GM21825 (cell line): Measurements from ENCODE around the gene LRRC58.
"Not testable (repeated sequence)": the region's sequence is repeated elsewhere in the genome, so short reads cannot be mapped to it uniquely, and the experiment has no call there.

Experiments
- ATAC-seq: cut with Tn5 transposase; IDR thresholded peaks from one replicate; pipeline ENCODE4 v1.9.1; 2021; ENCODE audit warnings: mild to moderate bottlenecking, moderate library complexity; ENCODE audit not compliant: unreplicated experiment

Gene LRRC58

GRCh38 chr3:120348991-120349854 lies at the start of gene LRRC58:
LRRC58 (minus strand) TSS chr3:120349354; CDS start chr3:120349243, 111 bp downstream.
- ATAC-seq, result peak; percentile 85

- no peak for ATAC-seq
Measured at GRCh38 chr3:120396469-120396868, 47.3 kb upstream of the LRRC58 start.

GRCh38 chr3:120394347-120394746 lies 45.2 kb upstream of the LRRC58 start:
- ATAC-seq, result no peak

GRCh38 chr3:120393761-120394160 lies 44.6 kb upstream of the LRRC58 start:
- ATAC-seq, result no peak

- no peak for ATAC-seq
Measured at GRCh38 chr3:120393243-120393642, 44.1 kb upstream of the LRRC58 start.

- no peak for ATAC-seq
Measured at GRCh38 chr3:120382941-120383447, 33.8 kb upstream of the LRRC58 start.

- no peak for ATAC-seq
Measured at GRCh38 chr3:120381503-120381902, 32.3 kb upstream of the LRRC58 start.

- ATAC-seq, result not testable (repeated sequence)
Measured at GRCh38 chr3:120377948-120378347, 28.8 kb upstream of the LRRC58 start.

GRCh38 chr3:120370463-120370862 lies 21.3 kb upstream of the LRRC58 start:
- no peak for ATAC-seq

GRCh38 chr3:120369037-120369467 lies 19.9 kb upstream of the LRRC58 start:
- peak; percentile 91 for ATAC-seq

- ATAC-seq, result no peak
Measured at GRCh38 chr3:120368172-120368571, 19.0 kb upstream of the LRRC58 start.

GRCh38 chr3:120364821-120365220 lies 15.7 kb upstream of the LRRC58 start:
- ATAC-seq, result no peak

GRCh38 chr3:120364101-120364500 lies 14.9 kb upstream of the LRRC58 start:
- ATAC-seq, result no peak

- no peak for ATAC-seq
Measured at GRCh38 chr3:120357807-120358206, 8.7 kb upstream of the LRRC58 start.

- ATAC-seq, result no peak
Measured at GRCh38 chr3:120355486-120355885, 6.3 kb upstream of the LRRC58 start.

- ATAC-seq, result no peak
Measured at GRCh38 chr3:120353463-120353862, 4.3 kb upstream of the LRRC58 start.

- no peak for ATAC-seq
Measured at GRCh38 chr3:120352017-120352416, 2.9 kb upstream of the LRRC58 start.

GRCh38 chr3:120350401-120350941 lies 1.3 kb upstream of the LRRC58 start:
- ATAC-seq, result no peak

GRCh38 chr3:120349855-120350125 lies 636 bp upstream of the LRRC58 start:
- ATAC-seq, result no peak

GRCh38 chr3:120348065-120348990 lies 826 bp downstream of the LRRC58 start:
- ATAC-seq, result peak; percentile 45

- ATAC-seq, result no peak
Measured at GRCh38 chr3:120344349-120344748, 4.8 kb downstream of the LRRC58 start.
